ENCODE measurements around the gene PTPRJ. TPM values are rescaled to one million over a fixed set of nuclear protein-coding genes. Genes with fewer than 3 reads are reported as not detected.

Gene PTPRJ
- total and polyA plus RNA-seq, 9 of the 15 experiments (the other 6 are each of a cell fraction or from before 2014, with no cell fraction given): 0.56 to 10.7 (median 4.8) TPM

DNA sequence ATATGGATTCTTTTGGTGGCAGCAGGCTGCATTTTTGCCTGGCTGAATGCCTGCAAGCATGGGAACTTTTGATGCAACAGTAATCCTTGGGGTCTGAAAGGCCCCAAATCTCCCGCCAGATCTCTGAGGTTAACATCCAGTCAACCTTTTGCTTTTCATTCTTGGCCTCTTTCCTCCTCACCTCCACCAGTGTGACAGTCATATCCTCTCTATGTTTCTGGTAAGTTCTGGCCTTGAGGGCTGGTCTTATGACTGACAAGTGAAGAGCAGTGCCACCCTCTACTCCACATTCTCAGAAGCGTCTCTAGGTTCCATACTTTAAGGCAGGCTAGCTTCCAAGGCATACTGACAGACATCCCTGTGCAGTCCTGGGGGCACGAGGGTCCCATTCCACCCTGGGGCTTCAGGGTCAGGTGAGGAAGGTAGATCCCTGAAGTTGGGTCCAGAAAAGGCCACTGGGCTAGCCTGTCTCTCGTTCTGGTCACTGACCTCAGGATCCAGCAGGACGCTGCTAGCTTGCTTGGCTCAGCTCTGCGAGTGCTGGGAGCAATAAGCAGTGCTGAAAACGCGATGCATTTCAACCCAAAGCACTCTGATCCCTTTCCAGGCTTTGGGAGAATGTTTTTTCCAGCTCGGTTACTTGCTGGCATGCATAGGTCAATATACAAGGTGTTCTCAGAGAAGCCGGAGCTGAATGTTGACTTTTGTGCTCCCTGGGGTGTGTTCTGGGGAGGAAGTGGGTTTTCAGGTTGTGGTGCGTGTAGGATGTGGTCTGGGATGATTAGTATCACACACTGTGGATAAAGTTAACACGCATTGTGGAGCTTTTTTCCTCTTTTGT lies 75.2 kb downstream of the PTPRJ start (continued):
- no peak for TF ChIP-seq ZNF408 (CRISPR knock-in tag; IDR thresholded peaks at IDR 0.05; ENCODE audit: low read depth)
- no peak for TF ChIP-seq KDM4B (IDR thresholded peaks at IDR 0.05; ENCODE audit: borderline replicate concordance in 2 of 2, low read depth in 1 of 2)
- no peak for TF ChIP-seq RBM39 (optimal IDR thresholded peaks at IDR 0.05; ENCODE audit: low read depth, low read length)
- TF ChIP-seq, protein P1, sequence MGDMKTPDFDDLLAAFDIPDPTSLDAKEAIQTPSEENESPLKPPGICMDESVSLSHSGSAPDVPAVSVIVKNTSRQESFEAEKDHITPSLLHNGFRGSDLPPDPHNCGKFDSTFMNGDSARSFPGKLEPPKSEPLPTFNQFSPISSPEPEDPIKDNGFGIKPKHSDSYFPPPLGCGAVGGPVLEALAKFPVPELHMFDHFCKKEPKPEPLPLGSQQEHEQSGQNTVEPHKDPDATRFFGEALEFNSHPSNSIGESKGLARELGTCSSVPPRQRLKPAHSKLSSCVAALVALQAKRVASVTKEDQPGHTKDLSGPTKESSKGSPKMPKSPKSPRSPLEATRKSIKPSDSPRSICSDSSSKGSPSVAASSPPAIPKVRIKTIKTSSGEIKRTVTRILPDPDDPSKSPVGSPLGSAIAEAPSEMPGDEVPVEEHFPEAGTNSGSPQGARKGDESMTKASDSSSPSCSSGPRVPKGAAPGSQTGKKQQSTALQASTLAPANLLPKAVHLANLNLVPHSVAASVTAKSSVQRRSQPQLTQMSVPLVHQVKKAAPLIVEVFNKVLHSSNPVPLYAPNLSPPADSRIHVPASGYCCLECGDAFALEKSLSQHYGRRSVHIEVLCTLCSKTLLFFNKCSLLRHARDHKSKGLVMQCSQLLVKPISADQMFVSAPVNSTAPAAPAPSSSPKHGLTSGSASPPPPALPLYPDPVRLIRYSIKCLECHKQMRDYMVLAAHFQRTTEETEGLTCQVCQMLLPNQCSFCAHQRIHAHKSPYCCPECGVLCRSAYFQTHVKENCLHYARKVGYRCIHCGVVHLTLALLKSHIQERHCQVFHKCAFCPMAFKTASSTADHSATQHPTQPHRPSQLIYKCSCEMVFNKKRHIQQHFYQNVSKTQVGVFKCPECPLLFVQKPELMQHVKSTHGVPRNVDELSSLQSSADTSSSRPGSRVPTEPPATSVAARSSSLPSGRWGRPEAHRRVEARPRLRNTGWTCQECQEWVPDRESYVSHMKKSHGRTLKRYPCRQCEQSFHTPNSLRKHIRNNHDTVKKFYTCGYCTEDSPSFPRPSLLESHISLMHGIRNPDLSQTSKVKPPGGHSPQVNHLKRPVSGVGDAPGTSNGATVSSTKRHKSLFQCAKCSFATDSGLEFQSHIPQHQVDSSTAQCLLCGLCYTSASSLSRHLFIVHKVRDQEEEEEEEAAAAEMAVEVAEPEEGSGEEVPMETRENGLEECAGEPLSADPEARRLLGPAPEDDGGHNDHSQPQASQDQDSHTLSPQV (IDR thresholded peaks at IDR 0.05): no peak
- no peak for TF ChIP-seq LARP7 (IDR thresholded peaks at IDR 0.05)
- TF ChIP-seq, protein P2, sequence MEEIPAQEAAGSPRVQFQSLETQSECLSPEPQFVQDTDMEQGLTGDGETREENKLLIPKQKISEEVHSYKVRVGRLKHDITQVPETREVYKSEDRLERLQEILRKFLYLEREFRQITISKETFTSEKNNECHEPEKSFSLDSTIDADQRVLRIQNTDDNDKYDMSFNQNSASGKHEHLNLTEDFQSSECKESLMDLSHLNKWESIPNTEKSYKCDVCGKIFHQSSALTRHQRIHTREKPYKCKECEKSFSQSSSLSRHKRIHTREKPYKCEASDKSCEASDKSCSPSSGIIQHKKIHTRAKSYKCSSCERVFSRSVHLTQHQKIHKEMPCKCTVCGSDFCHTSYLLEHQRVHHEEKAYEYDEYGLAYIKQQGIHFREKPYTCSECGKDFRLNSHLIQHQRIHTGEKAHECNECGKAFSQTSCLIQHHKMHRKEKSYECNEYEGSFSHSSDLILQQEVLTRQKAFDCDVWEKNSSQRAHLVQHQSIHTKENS (CRISPR knock-in tag; IDR thresholded peaks at IDR 0.05): no peak
- no peak for TF ChIP-seq FOXJ2 (tag; IDR thresholded peaks at IDR 0.05)
- TF ChIP-seq ZNF830 (CRISPR knock-in tag; IDR thresholded peaks at IDR 0.05): no peak
- TF ChIP-seq MCM3 (IDR thresholded peaks at IDR 0.05): no peak
- TF ChIP-seq, protein P3, sequence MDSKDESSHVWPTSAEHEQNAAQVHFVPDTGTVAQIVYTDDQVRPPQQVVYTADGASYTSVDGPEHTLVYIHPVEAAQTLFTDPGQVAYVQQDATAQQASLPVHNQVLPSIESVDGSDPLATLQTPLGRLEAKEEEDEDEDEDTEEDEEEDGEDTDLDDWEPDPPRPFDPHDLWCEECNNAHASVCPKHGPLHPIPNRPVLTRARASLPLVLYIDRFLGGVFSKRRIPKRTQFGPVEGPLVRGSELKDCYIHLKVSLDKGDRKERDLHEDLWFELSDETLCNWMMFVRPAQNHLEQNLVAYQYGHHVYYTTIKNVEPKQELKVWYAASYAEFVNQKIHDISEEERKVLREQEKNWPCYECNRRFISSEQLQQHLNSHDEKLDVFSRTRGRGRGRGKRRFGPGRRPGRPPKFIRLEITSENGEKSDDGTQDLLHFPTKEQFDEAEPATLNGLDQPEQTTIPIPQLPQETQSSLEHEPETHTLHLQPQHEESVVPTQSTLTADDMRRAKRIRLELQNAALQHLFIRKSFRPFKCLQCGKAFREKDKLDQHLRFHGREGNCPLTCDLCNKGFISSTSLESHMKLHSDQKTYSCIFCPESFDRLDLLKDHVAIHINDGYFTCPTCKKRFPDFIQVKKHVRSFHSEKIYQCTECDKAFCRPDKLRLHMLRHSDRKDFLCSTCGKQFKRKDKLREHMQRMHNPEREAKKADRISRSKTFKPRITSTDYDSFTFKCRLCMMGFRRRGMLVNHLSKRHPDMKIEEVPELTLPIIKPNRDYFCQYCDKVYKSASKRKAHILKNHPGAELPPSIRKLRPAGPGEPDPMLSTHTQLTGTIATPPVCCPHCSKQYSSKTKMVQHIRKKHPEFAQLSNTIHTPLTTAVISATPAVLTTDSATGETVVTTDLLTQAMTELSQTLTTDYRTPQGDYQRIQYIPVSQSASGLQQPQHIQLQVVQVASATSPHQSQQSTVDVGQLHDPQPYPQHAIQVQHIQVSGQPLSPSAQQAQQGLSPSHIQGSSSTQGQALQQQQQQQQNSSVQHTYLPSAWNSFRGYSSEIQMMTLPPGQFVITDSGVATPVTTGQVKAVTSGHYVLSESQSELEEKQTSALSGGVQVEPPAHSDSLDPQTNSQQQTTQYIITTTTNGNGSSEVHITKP (IDR thresholded peaks at IDR 0.05; ENCODE audit: partially characterized antibody): no peak
- TF ChIP-seq EHMT2 (IDR thresholded peaks at IDR 0.05): no peak
- no peak for TF ChIP-seq ZNF282 (CRISPR knock-in tag; IDR thresholded peaks at IDR 0.05)
- no peak for TF ChIP-seq TGIF2 (CRISPR knock-in tag; IDR thresholded peaks at IDR 0.05)
- no peak for TF ChIP-seq DIDO1 (tag; IDR thresholded peaks at IDR 0.05; ENCODE audit: low read depth)
- TF ChIP-seq, protein P4, sequence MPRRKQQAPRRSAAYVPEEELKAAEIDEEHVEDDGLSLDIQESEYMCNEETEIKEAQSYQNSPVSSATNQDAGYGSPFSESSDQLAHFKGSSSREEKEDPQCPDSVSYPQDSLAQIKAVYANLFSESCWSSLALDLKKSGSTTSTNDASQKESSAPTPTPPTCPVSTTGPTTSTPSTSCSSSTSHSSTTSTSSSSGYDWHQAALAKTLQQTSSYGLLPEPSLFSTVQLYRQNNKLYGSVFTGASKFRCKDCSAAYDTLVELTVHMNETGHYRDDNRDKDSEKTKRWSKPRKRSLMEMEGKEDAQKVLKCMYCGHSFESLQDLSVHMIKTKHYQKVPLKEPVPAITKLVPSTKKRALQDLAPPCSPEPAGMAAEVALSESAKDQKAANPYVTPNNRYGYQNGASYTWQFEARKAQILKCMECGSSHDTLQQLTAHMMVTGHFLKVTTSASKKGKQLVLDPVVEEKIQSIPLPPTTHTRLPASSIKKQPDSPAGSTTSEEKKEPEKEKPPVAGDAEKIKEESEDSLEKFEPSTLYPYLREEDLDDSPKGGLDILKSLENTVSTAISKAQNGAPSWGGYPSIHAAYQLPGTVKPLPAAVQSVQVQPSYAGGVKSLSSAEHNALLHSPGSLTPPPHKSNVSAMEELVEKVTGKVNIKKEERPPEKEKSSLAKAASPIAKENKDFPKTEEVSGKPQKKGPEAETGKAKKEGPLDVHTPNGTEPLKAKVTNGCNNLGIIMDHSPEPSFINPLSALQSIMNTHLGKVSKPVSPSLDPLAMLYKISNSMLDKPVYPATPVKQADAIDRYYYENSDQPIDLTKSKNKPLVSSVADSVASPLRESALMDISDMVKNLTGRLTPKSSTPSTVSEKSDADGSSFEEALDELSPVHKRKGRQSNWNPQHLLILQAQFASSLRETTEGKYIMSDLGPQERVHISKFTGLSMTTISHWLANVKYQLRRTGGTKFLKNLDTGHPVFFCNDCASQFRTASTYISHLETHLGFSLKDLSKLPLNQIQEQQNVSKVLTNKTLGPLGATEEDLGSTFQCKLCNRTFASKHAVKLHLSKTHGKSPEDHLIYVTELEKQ (CRISPR knock-in tag; IDR thresholded peaks at IDR 0.05): no peak
- TF ChIP-seq ZFP1 (CRISPR knock-in tag; IDR thresholded peaks at IDR 0.05): no peak

Measured in K562 (cell line).